Endometrial microvascular endothelial cells (primary cell): ENCODE measurements around the gene STIP1. TPM values are rescaled to one million over a fixed set of nuclear protein-coding genes. Genes with fewer than 3 reads are reported as not detected.

Experiments used
- in situ Hi-C: cut with HindIII; loops from 2 replicates; pipeline ENCODE4 v1.10.0; 2017; ENCODE audit warnings: low sequenced_read_pairs, low pct_unique_long_range_greater_than_20kb; ENCODE audit errors: inconsistent ontology term
- total RNA-seq: library from RNA; depleted of rRNA; stranded (reverse); fragments of >200 nt; gene quantifications from one replicate; pipeline ENCODE4 v1.2.3, GENCODE V29; 2015; ENCODE audit errors: inconsistent ontology term

The STIP1 gene
- total RNA-seq, 1 donor from 2014 or later, result 303 TPM

DNA sequence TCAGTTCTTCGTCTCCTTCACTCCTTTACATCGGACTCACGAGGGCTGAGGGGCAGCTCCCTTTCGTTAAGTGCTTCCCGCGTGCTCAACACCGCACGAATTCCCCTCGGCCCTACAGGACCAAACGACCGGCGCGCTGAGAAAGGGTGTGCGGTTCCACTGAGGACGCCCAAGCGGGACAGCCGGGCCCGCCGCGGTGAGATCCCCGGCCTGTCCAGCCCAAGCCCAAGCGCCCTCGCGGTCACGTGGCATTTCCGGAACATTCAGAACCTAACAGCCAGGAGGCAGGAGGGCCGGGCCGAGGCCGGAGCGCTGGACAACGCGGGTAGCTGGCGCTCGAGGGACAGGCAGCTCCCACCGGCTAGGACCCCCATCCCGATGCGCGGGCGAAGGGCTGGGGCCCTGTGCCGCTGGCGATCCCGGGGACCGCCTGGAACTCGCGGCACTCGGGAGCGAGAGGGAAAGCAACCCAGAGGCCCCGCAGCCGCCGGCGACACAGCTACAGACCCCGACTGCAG, 737 bp upstream of the STIP1 start:
- in situ Hi-C loops, result no loop called here

DNA sequence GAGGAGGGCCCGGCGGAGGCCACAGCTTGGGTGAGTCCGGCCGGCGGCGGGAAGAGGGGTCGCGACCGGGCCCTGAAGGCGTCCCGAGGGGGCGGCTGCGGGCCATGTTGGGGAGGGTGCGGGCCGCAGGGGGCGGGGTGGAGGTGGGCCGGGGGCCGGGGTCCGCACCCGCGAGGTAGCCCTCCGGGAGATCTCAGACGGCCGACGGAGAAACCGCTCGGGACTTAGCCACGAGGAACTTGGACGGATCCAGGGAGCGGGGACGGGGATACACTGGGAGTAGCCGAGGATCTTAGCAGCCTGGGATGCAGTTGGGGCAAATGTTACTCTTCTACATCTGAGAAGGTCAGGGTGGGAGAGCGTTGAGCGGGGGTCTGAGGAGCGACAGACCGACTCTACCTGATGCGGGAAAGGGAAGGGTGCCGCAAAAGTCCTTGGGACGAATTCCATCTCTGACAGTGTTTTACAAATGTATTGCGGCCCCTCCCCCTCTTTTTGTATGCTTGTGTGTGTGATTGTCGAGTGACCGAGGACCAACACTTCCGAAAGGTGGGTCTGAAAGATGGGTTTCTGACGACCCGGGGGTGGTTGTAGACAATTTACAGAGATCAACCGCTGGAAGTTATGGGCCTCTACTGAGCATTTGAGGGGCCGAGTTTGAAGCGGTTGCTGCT, 658 bp downstream of the STIP1 start:
- in situ Hi-C loops, result no loop called here

DNA sequence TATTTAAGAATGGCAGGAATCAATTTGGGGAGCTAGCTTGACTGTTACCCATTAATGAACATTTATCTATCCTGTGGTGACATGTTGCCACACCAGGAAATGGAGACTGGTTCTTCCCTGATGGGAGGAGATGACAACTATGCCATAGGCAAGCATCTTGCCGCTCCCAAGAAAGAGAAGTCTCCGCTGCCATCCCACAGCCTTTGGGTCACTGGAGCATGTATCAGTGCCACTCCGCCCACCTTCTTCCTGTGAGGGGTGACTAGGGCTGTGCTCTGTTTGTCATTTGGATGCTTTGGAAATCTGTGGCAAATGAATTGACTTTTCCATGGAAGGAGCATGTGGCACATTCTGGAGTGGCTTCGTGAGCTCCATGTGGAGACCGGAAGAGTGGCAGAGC, 6.5 kb downstream of the STIP1 start:
- in situ Hi-C loops, result no loop called here

DNA sequence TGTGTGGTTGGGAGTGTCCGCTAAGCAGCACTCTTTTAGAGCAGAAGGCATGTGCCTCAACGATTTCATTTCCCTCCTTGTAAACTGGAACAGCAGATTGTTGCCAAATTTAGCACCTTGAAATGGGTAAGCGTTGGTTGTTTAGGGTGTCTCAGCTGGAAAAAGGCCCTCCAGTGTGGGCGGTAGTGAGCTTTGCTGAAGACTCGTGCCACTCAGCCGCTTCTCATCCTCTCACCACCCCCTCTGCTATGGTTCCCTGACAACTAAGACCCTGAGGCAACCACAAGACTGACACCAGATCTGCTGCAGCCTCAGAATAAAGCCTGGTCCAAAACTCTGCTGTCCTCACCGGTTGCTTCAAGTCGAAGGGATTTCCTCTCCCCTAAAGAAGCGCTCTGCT, 10.7 kb downstream of the STIP1 start:
- in situ Hi-C loops, result no loop called here

DNA sequence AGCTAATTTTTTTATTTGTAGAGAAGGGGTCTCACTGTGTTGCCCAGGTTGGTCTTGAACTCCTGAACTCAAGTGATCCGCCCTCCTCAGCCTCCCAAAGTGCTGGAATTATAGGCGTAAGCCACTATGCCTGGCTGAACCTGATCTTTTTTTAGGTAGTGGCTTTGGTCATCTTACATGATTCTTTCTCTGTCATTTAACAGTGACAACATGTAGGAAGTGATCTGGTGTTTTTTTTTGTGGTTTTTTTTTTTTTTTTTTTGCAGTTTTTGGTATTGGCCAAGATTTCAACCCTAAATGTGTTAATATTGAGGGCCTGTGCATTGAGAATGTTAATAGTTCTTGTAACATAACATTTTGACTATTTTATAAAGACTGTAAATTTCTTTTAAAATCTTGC, 12.5 kb downstream of the STIP1 start:
- in situ Hi-C loops, result no loop called here

DNA sequence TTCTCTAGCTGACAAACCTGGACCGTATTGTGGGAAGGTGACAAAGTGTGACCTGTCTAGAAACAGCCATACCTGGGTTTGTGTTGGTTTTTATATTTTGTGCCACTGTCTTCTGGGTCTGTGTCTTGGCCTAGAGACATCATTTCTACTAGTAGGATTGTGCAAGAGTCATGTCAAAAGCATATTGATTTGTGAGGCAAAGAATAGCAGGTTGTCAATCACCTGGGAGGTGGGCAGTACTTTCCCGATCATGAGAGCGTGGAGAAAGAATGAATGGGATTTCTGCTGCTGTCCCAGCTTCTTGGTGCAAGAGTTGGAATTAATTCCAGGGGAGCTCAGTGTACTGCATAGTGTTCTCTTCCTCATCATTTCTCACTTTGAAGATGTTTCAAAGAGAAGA, 15.6 kb downstream of the STIP1 start:
- in situ Hi-C loops, result loop anchor here (10.0 kb wide), 1 partner anchor 197 kb away; no protein-coding TSS in a partner anchor

DNA sequence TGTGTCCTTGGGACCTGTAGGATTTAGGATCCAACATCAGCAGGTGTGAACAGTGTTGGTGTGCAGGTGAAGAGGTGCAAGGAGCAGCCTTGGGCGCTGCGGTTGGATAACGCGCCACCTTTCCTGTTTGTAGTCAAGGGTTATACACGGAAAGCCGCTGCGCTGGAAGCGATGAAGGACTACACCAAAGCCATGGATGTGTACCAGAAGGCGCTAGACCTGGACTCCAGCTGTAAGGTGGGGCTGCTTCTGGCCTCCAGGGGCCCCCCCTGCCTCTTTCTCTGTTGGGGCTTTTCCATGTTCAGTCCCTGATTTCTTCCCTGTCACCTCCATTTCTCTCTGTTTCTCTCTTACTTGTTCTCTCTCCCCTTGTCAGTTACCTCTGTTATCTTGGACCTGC, 17.0 kb downstream of the STIP1 start:
- in situ Hi-C loops, result loop anchor here (10.0 kb wide), 1 partner anchor 198 kb away; no protein-coding TSS in a partner anchor

DNA sequence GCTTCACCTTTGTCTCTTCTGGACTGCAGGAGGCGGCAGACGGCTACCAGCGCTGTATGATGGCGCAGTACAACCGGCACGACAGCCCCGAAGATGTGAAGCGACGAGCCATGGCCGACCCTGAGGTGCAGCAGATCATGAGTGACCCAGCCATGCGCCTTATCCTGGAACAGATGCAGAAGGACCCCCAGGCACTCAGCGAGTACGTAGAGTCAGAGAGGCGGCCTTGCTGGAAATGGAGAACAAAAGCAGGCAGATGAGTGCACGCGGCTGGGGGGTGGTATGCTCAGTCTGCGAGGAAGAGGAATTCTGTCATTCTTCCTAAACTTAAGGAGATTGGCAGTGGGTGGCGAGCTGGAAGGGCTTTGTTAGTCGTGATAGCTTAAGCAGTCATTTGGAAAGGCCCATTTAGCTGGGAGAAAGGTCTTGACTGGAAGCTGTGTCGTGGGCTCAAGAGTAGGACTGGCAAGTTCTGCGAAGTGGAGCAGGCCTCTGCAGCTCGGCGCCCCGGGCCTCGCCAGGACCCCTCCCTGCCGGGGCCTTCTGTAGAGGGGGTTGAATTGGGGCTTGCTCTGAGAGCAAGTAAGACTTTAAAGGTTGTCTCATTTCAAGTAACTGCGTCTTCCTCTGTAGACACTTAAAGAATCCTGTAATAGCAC, 17.6 kb downstream of the STIP1 start:
- in situ Hi-C loops, result loop anchor here (10.0 kb wide), 1 partner anchor 199 kb away; no protein-coding TSS in a partner anchor

DNA sequence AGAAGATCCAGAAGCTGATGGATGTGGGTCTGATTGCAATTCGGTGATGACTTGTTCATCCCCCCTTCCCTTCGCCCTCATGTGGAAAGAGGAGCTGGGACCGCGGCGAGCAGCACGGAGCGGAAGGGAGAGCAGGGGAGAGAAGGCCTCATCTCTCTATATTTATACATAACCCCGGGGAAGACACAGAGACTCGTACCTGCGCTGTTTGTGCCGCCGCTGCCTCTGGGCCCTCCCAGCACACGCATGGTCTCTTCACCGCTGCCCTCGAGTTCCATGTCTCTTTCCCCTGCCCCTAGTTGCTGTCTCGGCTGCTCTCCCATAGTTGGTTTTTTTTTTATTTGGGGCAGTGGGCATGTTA, 18.1 kb downstream of the STIP1 start:
- in situ Hi-C loops, result loop anchor here (10.0 kb wide), 1 partner anchor 199 kb away; no protein-coding TSS in a partner anchor

DNA sequence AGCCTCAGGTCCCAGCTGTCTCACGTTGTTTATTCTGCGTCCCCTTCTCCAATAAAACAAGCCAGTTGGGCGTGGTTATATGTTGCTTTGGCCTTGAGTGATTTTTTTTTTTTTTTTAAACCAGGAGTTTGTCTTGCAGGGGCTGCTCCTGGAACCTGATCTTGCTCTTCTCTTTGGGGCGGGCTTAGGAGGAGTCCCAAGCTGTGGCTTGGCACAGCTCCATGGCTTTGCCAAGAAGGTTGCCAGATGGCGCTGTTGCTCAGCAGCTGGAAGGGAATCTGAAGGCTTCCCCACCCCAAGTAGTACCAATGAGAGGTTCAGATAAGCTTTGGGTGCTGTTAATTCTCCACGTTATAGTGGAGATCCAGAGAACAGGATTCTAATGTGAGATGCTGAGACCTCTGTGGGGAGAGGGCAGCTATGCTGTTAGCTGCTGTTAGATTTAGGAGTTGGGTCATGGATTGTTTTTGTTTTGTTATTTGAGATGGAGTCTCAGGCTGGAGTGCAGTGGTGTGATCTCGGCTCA, 18.6 kb downstream of the STIP1 start:
- in situ Hi-C loops, result loop anchor here (10.0 kb wide), 1 partner anchor 200 kb away; no protein-coding TSS in a partner anchor

DNA sequence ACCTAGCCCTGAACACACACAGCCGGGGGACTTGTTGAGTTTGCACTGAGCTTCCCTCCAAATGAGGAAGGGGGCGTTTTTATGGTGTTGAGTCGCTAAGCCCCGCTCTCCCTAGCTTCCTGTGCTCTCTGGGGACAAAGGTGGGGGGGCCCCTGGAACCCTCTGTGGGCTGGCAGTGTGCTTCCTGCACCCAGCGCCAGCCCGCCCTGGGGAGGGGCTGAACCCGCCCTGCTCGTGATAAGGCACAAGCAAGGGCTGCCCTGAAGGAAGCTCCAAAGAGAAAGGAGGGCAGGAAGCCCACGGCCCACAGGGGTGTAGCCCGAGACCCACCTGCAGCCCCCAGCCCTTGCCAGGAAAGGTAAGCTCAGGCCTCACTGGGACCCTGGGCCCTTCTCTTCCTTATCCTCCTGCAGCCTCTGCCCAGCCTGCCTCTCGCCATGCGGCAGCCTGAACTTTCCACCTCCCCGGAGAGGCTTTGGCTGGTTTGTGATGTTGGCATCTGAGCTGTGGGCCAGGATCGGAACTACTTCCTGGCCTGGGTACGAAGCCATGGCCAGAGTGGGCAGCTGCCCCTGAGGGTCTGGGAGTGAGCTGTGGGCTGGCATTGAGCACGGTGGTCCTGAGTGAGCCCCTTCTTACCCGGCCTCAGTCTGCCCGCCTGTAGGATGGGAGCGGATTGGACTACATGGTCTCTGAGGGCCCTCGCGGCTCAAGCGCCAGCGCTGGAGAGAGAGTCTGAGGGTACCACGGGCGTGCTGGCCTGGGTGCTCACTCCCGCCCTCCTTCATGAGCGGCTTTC, 20.7 kb downstream of the STIP1 start, which contains the start of gene FERMT3:
Gene FERMT3 (plus strand): TSS at position 265 of the 799 bp plus-strand sequence. CDS start 644 bp downstream, outside the sequence.
- in situ Hi-C loops, result loop anchor here (10.0 kb wide), 1 partner anchor 202 kb away; no protein-coding TSS in a partner anchor

DNA sequence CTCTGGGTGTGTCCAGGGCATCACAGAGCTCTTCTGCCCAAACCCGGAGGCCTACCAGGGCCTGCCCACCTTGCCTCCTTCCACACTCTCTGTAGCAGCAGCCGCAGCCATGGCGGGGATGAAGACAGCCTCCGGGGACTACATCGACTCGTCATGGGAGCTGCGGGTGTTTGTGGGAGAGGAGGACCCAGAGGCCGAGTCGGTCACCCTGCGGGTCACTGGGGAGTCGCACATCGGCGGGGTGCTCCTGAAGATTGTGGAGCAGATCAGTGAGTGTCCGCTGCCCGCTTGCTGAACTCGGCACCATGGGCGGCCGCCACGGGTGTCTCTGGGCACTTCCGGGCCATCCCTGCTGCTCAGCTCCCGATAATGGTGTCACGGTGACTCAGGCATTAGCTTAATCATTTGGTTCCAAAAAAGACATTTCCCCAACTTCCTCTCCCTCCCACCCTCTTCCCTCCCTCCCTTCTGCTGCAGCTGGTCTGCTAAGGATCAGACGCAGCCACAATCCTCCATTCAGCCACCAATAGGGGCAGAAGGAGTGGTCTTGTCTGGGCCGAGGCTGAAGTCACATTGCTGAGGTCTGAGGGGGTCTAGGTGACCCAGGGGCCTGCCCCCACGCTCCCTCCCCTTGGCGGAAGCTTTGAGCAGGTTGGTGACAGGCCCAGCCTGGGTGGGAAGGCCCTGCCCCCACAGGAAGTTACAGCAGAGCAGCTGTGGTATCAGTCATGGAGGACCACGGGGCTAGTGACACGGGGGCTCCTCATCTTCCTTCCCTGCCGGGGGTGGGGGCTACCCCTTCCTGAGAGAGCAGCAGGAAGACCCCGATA, 21.5 kb downstream of the STIP1 start:
- in situ Hi-C loops, result loop anchor here (10.0 kb wide), 1 partner anchor 203 kb away; no protein-coding TSS in a partner anchor

DNA sequence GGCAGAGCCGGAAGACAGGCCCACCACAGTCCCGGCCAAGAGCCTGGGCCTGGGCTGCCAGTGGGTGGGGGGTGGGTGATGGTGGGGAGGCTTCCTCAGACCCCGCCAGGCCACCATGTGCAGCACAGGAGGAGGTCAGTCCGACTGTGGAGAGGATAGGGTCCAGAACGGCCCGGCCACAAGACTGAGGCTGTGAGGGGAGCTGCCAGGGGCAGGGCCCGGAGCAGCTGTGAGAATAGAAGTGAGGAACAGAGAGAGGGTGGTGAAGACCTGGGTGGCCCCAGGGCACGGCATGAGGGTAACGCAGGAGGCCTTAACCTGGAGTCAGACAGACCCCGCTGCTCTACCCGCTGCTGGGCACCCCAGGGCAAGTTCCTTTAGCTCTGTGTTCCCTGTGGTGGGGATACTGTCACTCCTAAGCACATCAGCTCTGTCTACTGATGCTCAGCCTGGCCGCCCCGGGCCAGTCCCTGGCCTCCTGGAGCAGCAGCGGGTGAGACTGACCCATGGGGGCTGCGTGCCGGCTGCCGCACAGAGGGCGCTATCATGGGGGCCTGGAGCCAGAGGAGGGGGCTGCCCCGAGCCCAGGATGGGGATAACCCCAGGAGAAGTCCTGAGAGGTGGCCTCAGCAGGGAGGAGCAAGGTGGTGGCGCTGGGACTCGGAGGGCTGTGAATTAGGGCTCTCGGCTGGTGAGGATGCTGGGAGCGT, 22.3 kb downstream of the STIP1 start:
- in situ Hi-C loops, result loop anchor here (10.0 kb wide), 1 partner anchor 203 kb away; no protein-coding TSS in a partner anchor

DNA sequence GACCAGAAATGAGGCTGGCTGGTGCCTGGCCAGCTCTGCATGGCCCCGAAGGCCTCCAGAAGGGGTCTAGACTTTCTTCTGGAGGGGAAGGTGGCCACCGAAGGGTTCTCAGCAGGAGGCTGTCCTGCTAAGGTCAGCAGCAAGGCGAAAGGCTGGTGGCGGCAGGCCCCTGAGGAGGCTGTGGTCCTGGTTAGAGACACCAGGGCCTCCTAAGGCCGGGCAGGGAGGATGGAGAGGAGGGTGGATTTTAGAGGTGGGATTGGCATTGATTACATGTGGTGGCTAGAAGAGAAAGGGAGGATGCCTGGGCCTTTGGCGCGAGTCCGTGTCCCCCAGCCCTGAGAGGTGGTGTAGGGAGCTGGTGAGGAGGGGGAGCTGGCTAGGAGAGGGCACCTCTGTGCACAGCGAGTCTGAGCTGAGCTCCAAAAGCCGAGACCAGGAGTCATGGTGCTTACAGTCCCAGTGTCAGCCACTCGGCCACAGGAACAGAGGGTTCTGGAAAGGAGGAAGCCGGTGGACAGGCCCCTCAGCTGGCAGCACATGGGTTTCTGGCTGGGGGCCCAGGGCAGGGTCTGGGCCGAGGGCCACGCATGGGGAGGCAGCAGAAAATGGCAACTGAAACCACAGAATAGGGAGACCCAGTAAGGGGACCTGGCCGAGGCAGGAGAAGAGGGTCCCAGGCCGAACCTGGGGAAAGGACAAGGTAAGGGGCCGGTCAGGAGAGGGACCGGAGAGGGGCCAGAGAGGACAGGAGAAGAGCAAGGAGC, 23.0 kb downstream of the STIP1 start:
- in situ Hi-C loops, result loop anchor here (10.0 kb wide), 1 partner anchor 204 kb away; no protein-coding TSS in a partner anchor

DNA sequence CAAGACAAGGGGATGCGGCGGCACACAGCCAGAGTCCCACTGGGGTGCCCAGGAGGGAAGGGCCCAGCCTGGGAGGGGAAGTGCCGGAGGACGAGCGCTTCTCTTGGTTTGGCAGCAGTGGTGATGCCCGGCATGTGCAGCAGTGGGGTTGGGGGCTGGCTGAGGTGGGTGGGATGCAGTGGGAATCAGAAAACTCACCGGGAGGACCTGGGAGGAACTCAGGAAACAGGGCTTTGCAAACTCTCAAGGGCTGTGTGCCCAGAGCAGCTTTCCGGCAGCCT, 23.5 kb downstream of the STIP1 start:
- in situ Hi-C loops, result loop anchor here (10.0 kb wide), 1 partner anchor 205 kb away; no protein-coding TSS in a partner anchor

DNA sequence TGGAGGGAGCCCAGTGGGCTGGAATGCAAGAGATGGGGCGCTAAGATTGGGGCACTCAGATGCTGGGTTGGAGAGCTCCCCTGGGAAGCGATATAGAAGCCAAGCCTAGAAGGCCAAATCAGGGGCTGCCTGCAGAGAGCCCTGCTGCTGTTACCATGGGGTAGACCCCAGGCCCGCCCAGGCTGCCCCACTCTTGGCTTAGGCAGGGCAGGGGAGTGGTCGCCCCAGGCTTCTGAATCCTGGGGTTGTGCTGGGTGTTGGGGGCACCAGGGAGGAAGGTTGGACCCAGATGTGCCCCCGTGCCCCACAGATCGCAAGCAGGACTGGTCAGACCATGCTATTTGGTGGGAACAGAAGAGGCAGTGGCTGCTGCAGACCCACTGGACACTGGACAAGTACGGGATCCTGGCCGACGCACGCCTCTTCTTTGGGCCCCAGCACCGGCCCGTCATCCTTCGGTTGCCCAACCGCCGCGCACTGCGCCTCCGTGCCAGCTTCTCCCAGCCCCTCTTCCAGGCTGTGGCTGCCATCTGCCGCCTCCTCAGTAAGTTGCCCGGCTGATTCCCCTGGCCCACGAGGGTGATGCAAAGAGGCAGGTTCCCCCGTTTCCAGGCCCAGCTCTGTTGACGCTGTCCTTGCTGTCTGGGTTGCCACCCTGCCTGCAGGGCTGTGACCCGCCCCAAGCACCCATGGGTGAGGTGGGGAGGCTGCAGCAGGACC, 24.5 kb downstream of the STIP1 start:
- in situ Hi-C loops, result no loop called here
